Panc1 (cell line): Measurements from ENCODE around the gene ZNF573. TPM values are rescaled to one million over a fixed set of nuclear protein-coding genes. Genes with fewer than 3 reads are reported as not detected.

Experiments
- ATAC-seq: fragments of 200-7000 bp; cut with Tn5 transposase; 2 replicates; pipeline ENCODE4 v1.9.1; 2020; ENCODE audit warnings: mild to moderate bottlenecking, moderate library complexity
- BruUV-seq: library from RNA; stranded (reverse); fragments of 400-500 nt; replicated peaks from 2 replicates; lab custom pipeline; 2021; lab: Mats Ljungman, UMichigan
- CTCF ChIA-PET: fragments of 300-600 bp; sonication (Branson Sonifier 250); formaldehyde crosslinking; loops from one replicate; lab custom pipeline; 2022; ENCODE audit warnings: antibody characterized with exemption; lab: Charles Lee
- POLR2A ChIA-PET: fragments of 300-600 bp; sonication (Branson Sonifier 250); formaldehyde crosslinking; loops from one replicate; lab custom pipeline; 2022; ENCODE audit warnings: antibody characterized with exemption; lab: Charles Lee
- DNase-seq: peaks from one replicate; pipeline ENCODE4 v3.0.0-alpha.2; 2010; ENCODE audit warnings: low read depth, low spot score
- H3K27ac ChIP-seq: 2 replicates; pipeline ENCODE4 v1.5.1; 2011; ENCODE audit warnings: mild to moderate bottlenecking, low read length, inconsistent platforms
- H3K27me3 ChIP-seq: fragments of 200-500 bp; sonication (Bioruptor generic); 2 replicates; pipeline ENCODE4 v1.6.0; 2014; ENCODE audit warnings: low read length, inconsistent platforms; ENCODE audit not compliant: control insufficient read depth, insufficient read depth
- H3K36me3 ChIP-seq: fragments of 200-500 bp; sonication (Bioruptor generic); 2 replicates; pipeline ENCODE4 v1.5.1; 2014; ENCODE audit warnings: inconsistent platforms, mild to moderate bottlenecking, low read length, moderate library complexity; ENCODE audit not compliant: control insufficient read depth, insufficient read depth
- H3K4me1 ChIP-seq: 2 replicates; pipeline ENCODE4 v1.5.1; 2011; ENCODE audit warnings: inconsistent platforms, mild to moderate bottlenecking, low read length, moderate library complexity; ENCODE audit not compliant: control insufficient read depth, insufficient read depth
- H3K4me3 ChIP-seq, 2 experiments: 2 replicates each; pipeline ENCODE4 v1.5.1; 2011 to 2012; ENCODE audit warnings: low read depth in 2 of 2, low read length in 2 of 2, mild to moderate bottlenecking in 2 of 2, inconsistent platforms in 1 of 2, moderate library complexity in 1 of 2
- H3K9me3 ChIP-seq: fragments of 200-500 bp; sonication (Bioruptor generic); 2 replicates; pipeline ENCODE4 v1.5.1; 2014; ENCODE audit warnings: low read depth, mild to moderate bottlenecking, inconsistent platforms, low read length, moderate library complexity; ENCODE audit not compliant: control insufficient read depth, insufficient read depth
- POLR2AphosphoS5 ChIP-seq: IDR thresholded peaks from 2 replicates; pipeline ENCODE4 v1.6.1; 2012; ENCODE audit warnings: mild to moderate bottlenecking, low read depth, low read length, moderate library complexity
- SIN3A ChIP-seq: IDR thresholded peaks from 2 replicates; pipeline ENCODE4 v1.6.1; 2012; ENCODE audit warnings: low read depth, mild to moderate bottlenecking, low read length, moderate library complexity, borderline replicate concordance; ENCODE audit not compliant: insufficient read depth
- TCF7L2 ChIP-seq: IDR thresholded peaks from 2 replicates; pipeline ENCODE4 v1.6.1; 2011; ENCODE audit warnings: mild to moderate bottlenecking, low read depth, low read length, inconsistent platforms
- in situ Hi-C: cut with HindIII; loops from 2 replicates; pipeline ENCODE4 v1.10.0; 2016; ENCODE audit warnings: low sequenced_read_pairs, low pct_unique_long_range_greater_than_20kb
- intact Hi-C: fragments of 100-400 bp; cut with micrococcal nuclease; formaldehyde crosslinking; loops from one replicate; pipeline ENCODE4 v1.10.0; 2022; ENCODE audit not compliant: unreplicated experiment
- total RNA-seq: library from RNA; stranded (reverse); gene quantifications from one replicate; pipeline ENCODE4 v1.2.1, GENCODE V29; 2021; ENCODE audit not compliant: unreplicated experiment
- TF ChIP-seq, protein P1 (sequence below): fragments of 450-650 bp; IDR thresholded peaks from 2 replicates; pipeline ENCODE4 v1.5.1; 2017; ENCODE audit warnings: mild to moderate bottlenecking
- TF ChIP-seq, protein P2 (sequence below), 2 experiments: IDR thresholded peaks; 2 replicates each; pipeline ENCODE4 v1.6.1; 2011 to 2012; ENCODE audit warnings: low read depth in 2 of 2, control low read depth in 1 of 2, low read length in 1 of 2, mild to moderate bottlenecking in 1 of 2, moderate library complexity in 1 of 2; ENCODE audit not compliant: insufficient read depth in 1 of 2

The ZNF573 gene
- total RNA-seq, 1 experiment from 2014 or later = 13.3 TPM

DNA sequence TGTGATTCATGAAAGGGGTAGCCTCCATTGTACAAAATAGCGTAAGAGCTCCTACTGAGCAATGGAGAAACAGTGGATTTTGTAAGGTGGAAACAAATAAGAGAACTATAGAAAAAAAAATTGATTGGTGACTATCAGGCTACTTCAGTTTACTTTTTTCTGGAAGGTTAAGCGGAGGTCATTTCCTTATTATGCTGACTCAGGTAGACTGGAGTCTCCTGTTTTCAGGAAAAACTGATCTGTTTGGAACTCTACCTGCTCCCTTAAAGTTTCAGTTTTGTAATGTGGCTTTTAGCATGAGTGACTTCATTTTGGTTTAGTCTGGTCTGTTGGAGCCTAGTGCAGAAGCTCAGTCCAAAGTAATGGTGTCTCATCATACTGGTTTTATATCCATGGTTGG, 63.2 kb downstream of the ZNF573 start:
- no peak overlapping the region for H3K27ac ChIP-seq
- CTCF ChIA-PET = interaction anchor here (0.6 kb wide), 1 partner anchor 53 kb away, joined by 4 read pairs; no protein-coding TSS in a partner anchor
- POLR2A ChIA-PET = no interaction called here
- no peaks in the 10 kb centered on the region for H3K27me3 ChIP-seq
- BruUV-seq = TSS peak; percentile 43
- in situ Hi-C loops (no loop called here), intact Hi-C loops (no loop called here)
- no peak overlapping the region for H3K4me3 ChIP-seq
- TF ChIP-seq, protein P1, sequence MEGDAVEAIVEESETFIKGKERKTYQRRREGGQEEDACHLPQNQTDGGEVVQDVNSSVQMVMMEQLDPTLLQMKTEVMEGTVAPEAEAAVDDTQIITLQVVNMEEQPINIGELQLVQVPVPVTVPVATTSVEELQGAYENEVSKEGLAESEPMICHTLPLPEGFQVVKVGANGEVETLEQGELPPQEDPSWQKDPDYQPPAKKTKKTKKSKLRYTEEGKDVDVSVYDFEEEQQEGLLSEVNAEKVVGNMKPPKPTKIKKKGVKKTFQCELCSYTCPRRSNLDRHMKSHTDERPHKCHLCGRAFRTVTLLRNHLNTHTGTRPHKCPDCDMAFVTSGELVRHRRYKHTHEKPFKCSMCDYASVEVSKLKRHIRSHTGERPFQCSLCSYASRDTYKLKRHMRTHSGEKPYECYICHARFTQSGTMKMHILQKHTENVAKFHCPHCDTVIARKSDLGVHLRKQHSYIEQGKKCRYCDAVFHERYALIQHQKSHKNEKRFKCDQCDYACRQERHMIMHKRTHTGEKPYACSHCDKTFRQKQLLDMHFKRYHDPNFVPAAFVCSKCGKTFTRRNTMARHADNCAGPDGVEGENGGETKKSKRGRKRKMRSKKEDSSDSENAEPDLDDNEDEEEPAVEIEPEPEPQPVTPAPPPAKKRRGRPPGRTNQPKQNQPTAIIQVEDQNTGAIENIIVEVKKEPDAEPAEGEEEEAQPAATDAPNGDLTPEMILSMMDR = no peak
- TF ChIP-seq TCF7L2 (no peak), SIN3A (no peak), POLR2AphosphoS5 (no peak)
- TF ChIP-seq, protein P2, sequence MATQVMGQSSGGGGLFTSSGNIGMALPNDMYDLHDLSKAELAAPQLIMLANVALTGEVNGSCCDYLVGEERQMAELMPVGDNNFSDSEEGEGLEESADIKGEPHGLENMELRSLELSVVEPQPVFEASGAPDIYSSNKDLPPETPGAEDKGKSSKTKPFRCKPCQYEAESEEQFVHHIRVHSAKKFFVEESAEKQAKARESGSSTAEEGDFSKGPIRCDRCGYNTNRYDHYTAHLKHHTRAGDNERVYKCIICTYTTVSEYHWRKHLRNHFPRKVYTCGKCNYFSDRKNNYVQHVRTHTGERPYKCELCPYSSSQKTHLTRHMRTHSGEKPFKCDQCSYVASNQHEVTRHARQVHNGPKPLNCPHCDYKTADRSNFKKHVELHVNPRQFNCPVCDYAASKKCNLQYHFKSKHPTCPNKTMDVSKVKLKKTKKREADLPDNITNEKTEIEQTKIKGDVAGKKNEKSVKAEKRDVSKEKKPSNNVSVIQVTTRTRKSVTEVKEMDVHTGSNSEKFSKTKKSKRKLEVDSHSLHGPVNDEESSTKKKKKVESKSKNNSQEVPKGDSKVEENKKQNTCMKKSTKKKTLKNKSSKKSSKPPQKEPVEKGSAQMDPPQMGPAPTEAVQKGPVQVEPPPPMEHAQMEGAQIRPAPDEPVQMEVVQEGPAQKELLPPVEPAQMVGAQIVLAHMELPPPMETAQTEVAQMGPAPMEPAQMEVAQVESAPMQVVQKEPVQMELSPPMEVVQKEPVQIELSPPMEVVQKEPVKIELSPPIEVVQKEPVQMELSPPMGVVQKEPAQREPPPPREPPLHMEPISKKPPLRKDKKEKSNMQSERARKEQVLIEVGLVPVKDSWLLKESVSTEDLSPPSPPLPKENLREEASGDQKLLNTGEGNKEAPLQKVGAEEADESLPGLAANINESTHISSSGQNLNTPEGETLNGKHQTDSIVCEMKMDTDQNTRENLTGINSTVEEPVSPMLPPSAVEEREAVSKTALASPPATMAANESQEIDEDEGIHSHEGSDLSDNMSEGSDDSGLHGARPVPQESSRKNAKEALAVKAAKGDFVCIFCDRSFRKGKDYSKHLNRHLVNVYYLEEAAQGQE (IDR thresholded peaks at IDR 0.05; ENCODE audit: insufficient read depth in 1 of 2, low read depth in 2 of 2, low read length in 1 of 2) = no peak
- peaks cover 38% of the 10 kb centered on the region for H3K9me3 ChIP-seq
- ATAC-seq (no peak), DNase-seq (no peak)
- H3K36me3 ChIP-seq = no peaks in the 10 kb centered on the region
- H3K4me1 ChIP-seq = peaks cover 5% of the 10 kb centered on the region; the same call in 1 of the 2 replicates

DNA sequence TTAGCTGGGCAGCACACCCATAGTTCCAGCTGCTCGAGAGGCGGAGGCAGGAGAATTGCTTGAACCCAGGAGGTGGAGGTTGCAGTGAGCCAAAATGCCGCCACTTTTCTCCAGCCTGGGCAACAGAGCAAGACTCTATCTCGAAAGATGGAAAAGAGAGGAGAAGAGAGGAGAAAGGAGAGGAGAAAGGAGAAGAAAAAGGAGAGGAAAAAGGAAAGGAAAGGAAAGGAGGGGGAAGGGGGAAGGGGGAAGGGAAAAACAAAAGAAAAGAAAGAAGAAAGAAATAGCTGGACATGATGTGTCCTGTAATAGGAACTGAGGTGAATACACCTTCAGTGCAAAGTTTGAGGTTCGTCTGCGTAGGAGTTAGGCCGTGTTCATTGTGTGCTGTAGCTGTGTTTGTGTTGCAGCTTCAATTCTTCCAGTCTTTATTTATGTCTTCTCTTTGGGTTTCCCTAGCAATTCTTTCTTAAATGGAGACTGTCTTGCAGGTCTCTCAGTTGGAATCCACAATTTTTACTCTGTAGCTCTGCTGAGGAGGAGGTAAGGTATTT, 73.3 kb downstream of the ZNF573 start:
- POLR2A ChIA-PET = no interaction called here

More for the DNA sequence above, 73.3 kb downstream of the ZNF573 start:
- Histone ChIP-seq H3K9me3 (peaks cover 48% of the 10 kb centered on the region), H3K4me1 (no peaks in the 10 kb centered on the region), H3K27me3 (no peaks in the 10 kb centered on the region), H3K36me3 (no peaks in the 10 kb centered on the region), H3K4me3 (no peak overlapping the region), H3K27ac (no peak overlapping the region)
- DNase-seq (no peak), ATAC-seq (no peak)
- TF ChIP-seq POLR2AphosphoS5 (no peak), TCF7L2 (no peak), SIN3A (no peak)
- TF ChIP-seq, protein P2 (IDR thresholded peaks at IDR 0.05; ENCODE audit: insufficient read depth in 1 of 2, low read depth in 2 of 2, low read length in 1 of 2) = no peak
- TF ChIP-seq, protein P1 = no peak
- in situ Hi-C loops = no loop called here
- no TSS peak for BruUV-seq
- CTCF ChIA-PET = no interaction called here
- intact Hi-C loops = no loop called here
